ENCODE measurements around the gene SLC25A3. TPM values are rescaled to one million over a fixed set of nuclear protein-coding genes. Genes with fewer than 3 reads are reported as not detected.
A peak's percentile ranks its signal among the peaks of the same experiment; 100 is the strongest.

The SLC25A3 gene
- total RNA-seq, 1 donor from 2014 or later = 666 TPM

DNA sequence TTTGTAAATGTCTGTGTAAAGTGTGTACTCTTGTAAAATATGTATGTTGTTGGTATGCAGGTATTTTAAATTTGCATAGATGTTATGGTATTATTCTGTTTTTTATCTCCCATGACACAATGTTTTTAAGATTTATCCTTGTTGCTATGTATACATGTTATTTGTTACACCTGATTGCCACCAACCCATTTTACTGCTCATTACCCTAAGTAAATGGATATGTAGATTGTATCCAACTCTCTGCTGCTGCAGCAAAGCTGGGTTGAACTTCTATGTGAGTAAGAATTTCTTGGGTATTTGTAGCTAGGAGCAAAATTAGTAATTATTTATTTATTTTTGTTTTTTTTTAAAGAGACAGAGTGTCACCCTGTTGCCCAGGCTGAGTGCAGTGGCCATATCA lies 57.8 kb downstream of the SLC25A3 start:
- Histone ChIP-seq H3K4me1 (ENCODE audit: control insufficient read depth in 3 of 3, insufficient read depth in 3 of 3, low read length in 3 of 3) (peaks cover 0 to 10% (median 3%) of the 10 kb centered on the region in 3 donors), H3K27me3 (ENCODE audit: control insufficient read depth in 3 of 3, insufficient read depth in 3 of 3, low read length in 3 of 3) (no peaks in the 10 kb centered on the region), H3K9ac (ENCODE audit: low read depth in 1 of 3, low read length in 3 of 3) (no peak overlapping the region), H3K27ac (ENCODE audit: low read depth, low read length) (no peak overlapping the region), H3K4me3 (ENCODE audit: low read length in 3 of 3) (no peak overlapping the region), H3K36me3 (ENCODE audit: control insufficient read depth in 3 of 3, insufficient read depth in 3 of 3, low read length in 3 of 3) (peaks cover 5 to 26% (median 19%) of the 10 kb centered on the region in 3 donors), H3K9me3 (ENCODE audit: control insufficient read depth in 3 of 3, low read length in 3 of 3) (no peaks in the 10 kb centered on the region)

DNA sequence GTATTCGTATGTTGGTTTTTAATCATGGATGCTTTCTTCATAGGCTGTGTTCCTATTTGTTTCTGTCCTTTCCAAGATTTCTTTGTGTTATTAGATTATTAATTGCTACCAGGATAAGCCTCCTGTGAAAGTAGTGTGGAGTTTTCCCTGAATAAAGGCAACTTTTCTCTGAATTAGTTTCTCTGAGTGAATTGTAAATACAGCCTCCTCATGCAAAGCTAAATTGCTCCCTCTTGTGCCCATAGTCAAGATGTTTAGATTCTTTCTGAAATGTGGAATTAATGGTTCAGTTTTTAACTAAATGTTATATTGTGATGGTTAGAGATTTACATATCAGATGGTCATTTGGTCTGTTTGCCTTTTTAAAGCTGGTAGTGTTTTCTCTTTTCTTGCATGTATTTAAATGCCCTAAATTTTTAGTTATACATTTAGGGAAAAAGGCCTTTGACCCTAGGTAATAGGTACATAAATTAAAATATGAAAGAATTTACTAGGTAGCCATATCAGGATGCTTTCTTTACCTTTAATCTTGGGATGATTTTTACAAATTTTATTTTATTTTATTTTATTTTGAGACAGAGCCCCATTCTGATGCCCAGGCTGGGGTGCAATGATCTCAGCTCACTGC lies 60.5 kb downstream of the SLC25A3 start:
- no peaks in the 10 kb centered on the region for H3K4me1 ChIP-seq (ENCODE audit: control insufficient read depth in 3 of 3, insufficient read depth in 3 of 3, low read length in 3 of 3)
- no peak overlapping the region for H3K9ac ChIP-seq (ENCODE audit: low read depth in 1 of 3, low read length in 3 of 3)
- no peaks in the 10 kb centered on the region for H3K27me3 ChIP-seq (ENCODE audit: control insufficient read depth in 3 of 3, insufficient read depth in 3 of 3, low read length in 3 of 3)
- peaks cover 8 to 31% (median 28%) of the 10 kb centered on the region in 3 donors for H3K36me3 ChIP-seq (ENCODE audit: control insufficient read depth in 3 of 3, insufficient read depth in 3 of 3, low read length in 3 of 3)
- H3K9me3 ChIP-seq (ENCODE audit: control insufficient read depth in 3 of 3, low read length in 3 of 3) = no peaks in the 10 kb centered on the region
- H3K4me3 ChIP-seq (ENCODE audit: low read length in 3 of 3) = no peak overlapping the region
- H3K27ac ChIP-seq (ENCODE audit: low read depth, low read length) = no peak overlapping the region

Small RNAs within 50 kb of the gene (small RNA-seq; reads per million reads assigned to genes)
- 1.3 reads per million, percentile 81 among the genes with 10 or more reads in this experiment for gene SNORA53

Other genes starting within 250 kb of the SLC25A3 start
- 65.8 TPM for gene TMPO, start 78.1 kb upstream of the SLC25A3 start, total RNA-seq
- gene IKBIP, start 51.1 kb downstream of the SLC25A3 start, total RNA-seq = 11.5 TPM
- 39.1 TPM for gene APAF1, start 51.6 kb downstream of the SLC25A3 start, total RNA-seq

Data from skeletal muscle tissue (tissue), 5 donors.